Measurements from ENCODE around the gene FOXN1. TPM values are rescaled to one million over a fixed set of nuclear protein-coding genes. Genes with fewer than 3 reads are reported as not detected.

Gene FOXN1
- total and polyA plus RNA-seq, 2 of the 4 experiments (the other 2 are of a cell fraction) = not detected

GRCh38 chr17:28499364-28499664, 6.8 kb upstream of the FOXN1 start:
- Histone ChIP-seq H2AK5ac (ENCODE audit: low read depth, low read length) (no peak overlapping the region), H3K14ac (replicated peaks; ENCODE audit: low read depth, low read length) (no peak overlapping the region), H4K20me1 (ENCODE audit: insufficient read depth, low read length) (0 out of 2 replicates have a peak, but pooled peaks cover 5% of the 10 kb centered on the region), H3K4ac (ENCODE audit: low read depth, low read length) (no peak overlapping the region), H2BK20ac (ENCODE audit: low read depth, low read length) (no peak overlapping the region), H4K91ac (ENCODE audit: insufficient read depth, low read depth, low read length) (no peak overlapping the region), H2AFZ (replicated peaks; ENCODE audit: low read length, poor library complexity) (no peak overlapping the region), H3K4me2 (ENCODE audit: low read depth, low read length) (no peak overlapping the region), H2BK15ac (ENCODE audit: low read depth, low read length) (no peak overlapping the region), H2BK120ac (ENCODE audit: low read depth, low read length) (no peak overlapping the region), H3K9me3 (ENCODE audit: control insufficient read depth, insufficient read depth, low read length) (no peaks in the 10 kb centered on the region), H3K56ac (ENCODE audit: extremely low read depth, insufficient read depth, low read length) (no peak overlapping the region), H3K4me1 (ENCODE audit: control insufficient read depth, insufficient read depth, low read length) (no peaks in the 10 kb centered on the region), H3K9me1 (ENCODE audit: insufficient read depth, low read length) (no peaks in the 10 kb centered on the region), H3K27me3 (ENCODE audit: control insufficient read depth, insufficient read depth, low read length) (peaks cover 46% of the 10 kb centered on the region), H3K4me3 (ENCODE audit: insufficient read depth, low read depth, low read length) (no peak overlapping the region), H3K18ac (ENCODE audit: low read depth, low read length) (no peak overlapping the region), H3K27ac (ENCODE audit: insufficient read depth, low read length) (no peak overlapping the region), H3K79me1 (ENCODE audit: low read depth in 1 of 2, low read length in 2 of 2) (no peaks in the 10 kb centered on the region), H3K9ac (ENCODE audit: low read depth, low read length) (no peak overlapping the region), H2AK9ac (replicated peaks; ENCODE audit: low read depth, low read length, poor library complexity) (no peak overlapping the region), H4K5ac (ENCODE audit: low read depth, low read length) (no peak overlapping the region), H3K36me3 (ENCODE audit: control insufficient read depth, insufficient read depth, low read length) (no peaks in the 10 kb centered on the region), H4K8ac (ENCODE audit: low read depth in 2 of 2, low read length in 2 of 2) (no peak overlapping the region), H2BK5ac (ENCODE audit: low read depth, low read length, poor library complexity, severe bottlenecking) (no peak overlapping the region), H3K23ac (ENCODE audit: low read depth, low read length) (no peak overlapping the region)
- ChIA-PET POLR2A (ENCODE audit: unreplicated experiment) (no interaction called here), CTCF (no interaction called here)
- dilution Hi-C loops (cut with HindIII; ENCODE audit: low sequenced_read_pairs, unreplicated experiment) (no loop called here), intact Hi-C loops (cut with micrococcal nuclease) (no loop called here), in situ Hi-C loops (cut with MboI; ENCODE audit: low sequenced_read_pairs) (loop anchor here (5.0 to 10.0 kb wide), 2 partner anchors 38 to 115 kb away; partner anchors contain the start of gene RSKR)
- WGBS, 2 experiments (ENCODE audit: extremely low coverage in 2 of 2, insufficient read length in 1 of 2) = 60% methylated on average over 2 of the region's 9 CpGs; no CpG with 5 or more reads in 1 of the 2 experiments
- BruUV-seq (replicated peaks) = no TSS peak
- DNase-seq (no peak), ATAC-seq (ENCODE audit: low read depth) (no peak)
- TF ChIP-seq SMC3 (IDR thresholded peaks at IDR 0.05; ENCODE audit: low read depth, low read length) (no peak), NFE2L2 (IDR thresholded peaks at IDR 0.05; ENCODE audit: low read depth, low read length) (no peak), USF2 (IDR thresholded peaks at IDR 0.05; ENCODE audit: low read depth, low read length) (no peak), CTCF (conservative IDR thresholded peaks at IDR 0.05; ENCODE audit: low read depth, low read length) (no peak)
